SIG-M5 (cell line): ENCODE measurements around the gene PIGO.

ENCODE experiments used
- DNase-seq: peaks from one replicate; lab custom pipeline; 2025; lab: John Stamatoyannopoulos, UW

The PIGO gene

DNA sequence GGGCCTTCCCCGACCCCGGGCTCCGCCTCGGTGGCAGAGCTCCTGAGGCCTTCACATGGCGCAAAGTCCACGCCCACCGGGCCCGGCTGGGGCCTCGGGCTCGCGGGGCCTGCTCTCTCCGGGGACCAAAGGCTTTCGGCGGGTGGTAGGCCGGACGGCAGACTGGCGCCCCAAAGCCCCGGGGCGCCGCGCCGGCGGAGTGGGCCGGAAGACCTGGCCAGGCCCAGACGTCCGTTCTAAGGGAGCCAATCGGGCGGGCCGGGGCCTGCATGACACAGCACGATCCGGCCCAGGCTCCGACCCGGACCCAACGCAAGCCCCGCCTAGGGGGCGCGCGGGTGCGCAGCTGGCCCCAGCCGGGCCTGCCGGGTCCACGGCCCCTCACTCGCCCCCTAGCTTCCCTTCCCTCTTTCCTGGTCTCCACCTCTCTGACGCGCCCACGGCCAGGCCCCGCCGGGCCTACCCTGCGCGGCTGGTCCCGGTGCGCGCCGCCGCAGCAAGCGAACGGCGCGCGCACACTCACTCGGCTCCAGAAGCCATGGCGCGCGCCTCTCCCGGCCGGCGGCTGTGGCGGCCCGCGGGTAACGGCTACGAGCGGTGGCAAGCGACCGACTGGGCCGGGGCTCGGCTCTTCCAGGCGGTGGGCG, 24.5 kb downstream of the PIGO start:
- no peak for DNase-seq

DNA sequence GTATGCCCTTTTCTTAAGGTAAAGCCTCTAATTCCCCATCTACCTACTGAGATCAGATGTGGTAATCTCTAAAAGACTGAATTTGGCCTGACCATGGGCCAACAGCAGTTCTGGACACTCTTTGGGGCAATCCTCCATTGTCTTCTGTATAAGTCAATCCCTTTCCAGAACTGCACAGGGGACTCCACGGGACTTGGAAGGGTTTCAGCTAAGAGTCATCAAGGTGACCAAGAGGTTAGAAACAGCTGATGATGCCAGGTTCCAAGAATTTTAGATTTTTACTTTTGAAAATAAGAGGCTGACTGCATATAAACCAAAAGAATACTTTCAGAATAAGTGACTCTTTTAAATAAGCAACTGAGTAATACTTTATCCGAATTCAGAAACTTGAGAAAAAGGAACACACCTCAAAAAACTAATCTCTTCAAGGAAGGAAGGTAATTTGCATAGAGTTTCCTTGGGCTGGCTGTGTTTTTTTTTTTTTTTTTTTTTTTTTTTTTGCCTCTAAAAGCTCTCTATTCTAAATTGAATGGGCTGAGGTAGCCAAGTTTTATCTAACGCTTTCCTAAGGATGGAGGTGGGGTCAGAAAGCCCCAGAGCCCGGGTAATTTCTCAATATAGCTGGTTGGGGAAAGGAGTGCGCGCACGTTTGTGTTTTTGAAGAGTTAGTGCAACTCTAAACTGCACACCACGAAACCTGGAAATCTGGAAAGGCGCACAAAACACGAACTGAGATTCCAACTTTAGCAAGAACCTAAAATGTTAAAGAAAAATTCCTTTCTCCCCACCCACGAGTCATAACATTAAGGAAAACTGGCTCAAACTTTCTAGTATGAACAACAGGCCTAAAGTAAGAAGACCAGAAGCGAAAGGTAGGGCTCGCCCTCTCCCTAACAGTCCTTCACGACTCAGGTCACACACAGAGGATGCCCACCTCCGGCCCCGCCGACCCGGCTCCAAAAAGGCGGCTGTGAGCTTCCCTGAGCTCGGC, 25.3 kb downstream of the PIGO start:
- DNase-seq = no peak

DNA sequence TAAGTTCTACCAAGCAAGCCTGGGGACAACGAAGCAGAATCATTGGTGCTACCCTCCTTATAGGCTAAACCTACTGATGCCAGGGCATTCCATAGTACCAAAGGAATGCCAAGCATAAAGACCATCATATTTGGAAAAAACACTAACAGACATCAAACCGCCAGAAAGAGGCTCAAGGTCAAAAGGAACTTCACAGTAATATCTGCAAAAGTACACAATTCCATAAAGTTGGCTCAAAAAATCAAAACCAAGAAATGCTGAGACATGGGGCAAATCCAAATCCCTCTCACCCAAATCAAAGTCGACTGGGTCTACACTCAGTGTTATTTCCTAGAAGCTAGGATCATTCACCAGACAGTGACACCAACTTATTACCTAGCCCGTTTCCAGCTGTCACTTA, 27.4 kb downstream of the PIGO start:
- no peak for DNase-seq

- no peak for DNase-seq
Measured at GRCh38 chr9:35067056-35067455, 29.3 kb downstream of the PIGO start.

- no peak for DNase-seq
Measured at GRCh38 chr9:35060548-35061207, 35.7 kb downstream of the PIGO start.

DNA sequence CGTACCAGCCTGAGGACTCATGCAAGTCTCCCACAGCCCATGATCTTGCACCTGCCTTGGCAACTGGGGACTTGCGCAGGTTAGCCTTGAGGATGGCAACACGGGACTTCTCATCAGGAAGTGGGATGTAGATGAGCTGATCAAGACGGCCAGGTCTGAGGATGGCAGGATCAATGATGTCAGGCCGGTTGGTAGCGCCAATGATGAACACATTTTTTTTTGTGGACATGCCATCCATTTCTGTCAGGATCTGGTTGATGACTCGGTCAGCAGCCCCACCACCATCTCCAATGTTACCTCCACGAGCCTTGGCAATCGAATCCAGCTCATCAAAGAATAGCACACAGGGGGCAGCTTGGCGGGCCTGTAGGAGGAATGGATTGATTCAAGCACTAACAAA, 37.0 kb downstream of the PIGO start:
- no peak for DNase-seq

GRCh38 chr9:35057271-35057620, 39.1 kb downstream of the PIGO start:
- DNase-seq = no peak

GRCh38 chr9:35056571-35057270, 39.7 kb downstream of the PIGO start:
- no peak for DNase-seq

DNA sequence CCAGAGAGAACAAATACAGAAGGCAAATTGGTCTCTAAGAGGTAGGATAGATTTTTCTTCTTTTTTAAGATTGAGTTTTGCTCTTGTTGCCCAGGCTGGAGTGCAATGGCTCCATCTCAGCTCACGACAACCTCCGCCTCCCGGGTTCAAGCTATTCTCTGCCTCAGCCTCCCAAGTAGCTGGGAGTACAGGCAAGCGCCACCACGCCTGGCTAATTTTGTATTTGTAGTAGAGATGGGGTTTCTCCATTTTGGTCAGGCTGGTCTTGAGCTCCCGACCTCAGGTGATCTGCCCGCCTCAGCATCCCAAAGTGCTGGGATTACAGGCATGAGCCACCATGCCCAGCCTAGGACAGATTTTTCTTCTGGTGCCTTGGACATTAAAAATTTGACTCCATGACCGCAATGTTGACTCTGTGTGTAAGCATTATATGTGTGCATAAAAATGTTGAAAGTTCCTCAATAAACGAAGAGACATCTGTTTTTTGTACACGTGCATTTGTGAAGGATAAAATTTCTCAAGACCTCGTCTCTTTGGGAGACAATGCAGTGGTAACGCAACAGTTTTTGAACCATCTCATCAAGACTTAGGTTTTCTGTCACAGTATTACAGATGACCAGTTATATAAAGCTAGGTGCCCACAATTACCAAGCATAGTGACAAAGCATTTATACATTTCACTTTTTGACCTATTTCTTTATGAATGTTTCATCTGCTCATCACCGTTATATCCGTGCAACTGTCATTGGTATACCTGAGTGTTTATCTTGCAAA, 41.3 kb downstream of the PIGO start:
- DNase-seq = no peak

DNA sequence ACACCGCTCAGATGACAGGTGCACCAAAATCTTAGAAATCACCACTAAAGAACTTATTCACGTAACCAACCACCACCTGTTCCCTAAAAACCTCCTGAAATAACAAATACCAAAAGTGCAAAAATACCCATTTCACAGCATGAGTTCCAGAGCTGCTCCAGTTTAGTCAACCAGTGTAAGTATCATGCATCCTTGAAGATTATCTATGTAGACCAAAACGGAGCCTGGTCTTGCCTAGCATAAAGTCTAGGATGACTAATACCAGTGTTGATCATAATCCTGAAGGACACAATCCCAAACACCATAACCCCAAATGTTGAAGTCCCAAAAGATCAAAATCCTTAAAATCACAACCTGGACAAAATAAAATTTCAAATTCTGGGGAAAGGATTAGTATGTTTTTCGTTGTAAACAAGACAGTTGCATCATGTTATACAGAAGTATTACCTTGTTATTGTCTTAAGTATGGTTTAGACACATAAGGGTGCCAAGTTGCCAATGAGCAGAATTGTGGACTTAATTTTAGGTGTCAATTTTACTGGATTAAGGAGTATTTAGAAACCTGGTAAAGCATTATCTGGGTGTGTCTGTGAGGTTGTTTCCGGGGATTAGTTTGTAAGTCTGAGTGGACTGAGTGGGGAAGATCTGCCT, 42.1 kb downstream of the PIGO start:
- DNase-seq = no peak

DNA sequence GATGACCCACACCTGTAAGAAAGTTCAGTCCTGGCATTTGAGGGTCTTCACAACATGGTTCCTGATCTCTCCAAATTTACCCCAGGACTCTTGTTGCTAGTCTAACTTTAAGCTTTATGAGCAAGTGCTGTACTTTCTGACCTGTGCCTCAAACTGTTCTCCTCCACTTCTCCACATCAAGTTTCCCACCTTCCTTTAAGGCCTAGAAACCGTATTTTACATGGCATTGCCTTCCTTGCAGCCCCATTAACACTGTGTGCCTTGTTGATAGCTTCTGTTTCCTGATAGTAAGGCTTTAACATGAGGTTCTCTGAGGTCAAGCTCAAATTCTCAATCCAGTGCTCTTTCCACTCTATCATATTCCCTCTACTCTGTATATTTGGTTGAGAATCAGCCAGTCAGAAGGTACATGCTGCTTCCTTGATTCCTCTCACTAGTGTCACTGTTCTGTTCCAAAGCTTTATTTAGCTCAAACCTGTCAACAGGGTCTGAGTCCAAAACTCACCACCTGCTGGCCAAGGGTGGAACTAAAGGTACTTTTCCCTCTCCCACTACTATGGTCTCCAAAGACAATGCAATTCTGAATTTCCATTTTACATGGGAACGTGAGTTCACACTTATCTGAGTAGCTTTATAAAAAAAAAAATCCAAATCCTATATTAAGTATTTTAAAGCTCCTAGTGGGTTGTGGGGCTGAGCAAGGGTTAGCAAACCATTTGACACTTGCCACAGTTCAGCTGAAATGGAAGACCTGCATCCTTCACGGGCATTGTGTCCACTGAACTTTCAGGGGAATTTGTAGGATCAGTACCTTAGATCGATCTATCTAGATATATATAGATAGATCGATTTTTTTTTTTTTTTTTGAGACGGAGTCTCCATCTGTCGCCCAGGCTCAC, 45.1 kb downstream of the PIGO start:
- DNase-seq = no peak

GRCh38 chr9:35048511-35048910, 47.9 kb downstream of the PIGO start:
- DNase-seq = no peak

DNA sequence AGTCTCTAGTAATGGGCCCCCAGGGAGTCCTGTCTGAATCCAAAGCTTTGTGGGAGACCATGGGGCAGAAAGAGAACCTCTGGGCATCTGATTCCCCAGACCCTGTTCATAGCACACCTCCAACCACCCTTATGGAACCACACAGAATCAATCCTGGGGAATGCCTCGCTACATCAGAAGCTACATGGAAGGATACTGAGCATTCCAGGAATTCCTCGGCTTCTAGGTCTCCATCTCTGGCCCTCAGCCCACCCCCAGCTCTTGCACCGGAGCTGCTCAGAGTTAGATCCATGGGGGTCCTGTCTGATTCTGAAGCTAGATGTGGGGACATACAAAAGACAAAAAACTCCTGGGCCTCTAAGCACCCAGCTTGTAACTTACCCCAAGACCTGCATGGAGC, 52.3 kb downstream of the PIGO start:
- DNase-seq = no peak

DNA sequence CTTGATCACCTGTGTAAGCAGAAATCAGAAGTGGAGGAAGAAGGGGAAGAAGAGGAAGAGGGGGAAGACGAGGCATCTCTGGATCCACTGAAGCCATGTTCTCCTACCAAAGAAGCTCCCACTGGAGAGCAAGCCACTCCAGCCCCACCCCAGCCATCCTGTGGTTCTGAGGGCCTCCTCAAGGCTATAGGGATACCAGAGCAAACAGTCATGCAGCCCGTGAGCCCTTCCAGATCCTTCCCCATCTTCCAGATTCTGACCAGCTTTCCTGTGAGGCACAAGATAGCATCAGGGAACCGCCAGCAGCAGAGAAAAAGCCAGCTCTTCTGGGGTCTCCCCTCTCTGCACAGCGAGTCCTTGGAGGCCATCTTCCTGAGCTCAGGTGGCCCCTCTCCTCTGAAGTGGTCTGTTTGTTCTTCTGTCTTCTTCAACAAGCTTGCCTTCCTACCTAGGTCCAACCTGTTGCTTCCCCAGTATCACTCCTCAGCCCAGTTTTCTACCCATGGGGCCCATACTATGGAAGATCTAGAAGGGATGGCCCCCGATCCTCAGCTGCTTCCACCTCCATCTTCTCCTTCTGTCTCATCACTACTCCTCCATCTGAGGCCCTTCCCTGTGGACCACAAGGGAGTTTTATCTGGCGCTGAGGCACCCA, 53.4 kb downstream of the PIGO start:
- no peak for DNase-seq

DNA sequence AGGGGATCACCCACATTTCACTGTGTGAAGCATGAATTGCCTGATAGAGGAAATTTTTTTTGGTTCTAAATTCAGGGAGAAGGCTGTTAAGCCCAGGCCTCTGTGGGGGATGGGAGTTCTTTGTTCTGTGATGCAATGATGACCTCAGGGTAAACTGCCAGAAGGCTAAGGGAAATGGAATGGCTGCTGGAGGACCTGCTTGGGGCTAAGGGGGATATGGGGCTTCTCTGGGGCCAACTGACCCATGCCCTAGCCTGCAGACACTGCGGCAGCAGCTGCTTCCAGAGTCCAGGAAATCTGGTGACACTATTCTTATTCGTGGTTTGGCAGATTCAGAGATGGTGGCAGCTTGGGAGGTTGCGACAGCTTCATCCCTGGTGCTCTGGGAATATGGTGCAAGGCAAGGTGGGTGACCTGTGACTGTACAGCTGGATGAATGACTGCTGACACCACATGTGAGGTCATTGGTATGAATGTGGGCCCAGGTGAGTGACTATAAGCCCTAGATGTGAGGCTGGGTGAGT, 54.2 kb downstream of the PIGO start:
- DNase-seq = no peak
